Mucosa of rectum (tissue), 2 donors: Measurements from ENCODE around the gene CCDC77.

Source experiments
- H3K27ac ChIP-seq, 2 donors: one replicate each; pipeline ENCODE4 v1.7.0; 2013; ENCODE audit warnings: inconsistent platforms in 2 of 2, low read depth in 2 of 2, low read length in 2 of 2
- H3K27me3 ChIP-seq, 2 donors: one replicate each; pipeline ENCODE4 v1.7.0; 2013; ENCODE audit warnings: low read length in 2 of 2; ENCODE audit not compliant: control insufficient read depth in 2 of 2, insufficient read depth in 2 of 2
- H3K36me3 ChIP-seq, 2 donors: one replicate each; pipeline ENCODE4 v1.7.0; 2013; ENCODE audit warnings: low read length in 2 of 2; ENCODE audit not compliant: control insufficient read depth in 2 of 2, insufficient read depth in 2 of 2
- H3K4me1 ChIP-seq, 2 donors: one replicate each; pipeline ENCODE4 v1.7.0; 2013; ENCODE audit warnings: low read length in 2 of 2, mild to moderate bottlenecking in 1 of 2; ENCODE audit not compliant: control insufficient read depth in 2 of 2, insufficient read depth in 2 of 2
- H3K4me3 ChIP-seq, 2 donors: one replicate each; pipeline ENCODE4 v1.7.0; 2013; ENCODE audit warnings: low read length in 2 of 2
- H3K9ac ChIP-seq, 2 donors: one replicate each; pipeline ENCODE4 v1.7.0; 2013; ENCODE audit warnings: low read length in 2 of 2, low read depth in 1 of 2, mild to moderate bottlenecking in 1 of 2
- H3K9me3 ChIP-seq, 2 donors: one replicate each; pipeline ENCODE4 v1.7.0; 2013; ENCODE audit warnings: low read length in 2 of 2; ENCODE audit not compliant: control insufficient read depth in 2 of 2
- donor health status: healthy.
- donor health status: Normal muscosa, but diverticular disease.

The CCDC77 gene

GRCh38 chr12:475286-475685 lies 73.8 kb downstream of the CCDC77 start:
- Histone ChIP-seq H3K4me3 (no peak overlapping the region), H3K4me1 (no peaks in the 10 kb centered on the region), H3K27ac (no peak overlapping the region), H3K27me3 (no peaks in the 10 kb centered on the region), H3K36me3 (peaks cover 3 to 5% of the 10 kb centered on the region in 2 donors), H3K9ac (no peak overlapping the region), H3K9me3 (no peaks in the 10 kb centered on the region)

- peaks cover 3 to 5% of the 10 kb centered on the region in 2 donors for H3K36me3 ChIP-seq
- H3K9me3 ChIP-seq: no peaks in the 10 kb centered on the region
- no peaks in the 10 kb centered on the region for H3K27me3 ChIP-seq
- H3K4me1 ChIP-seq: no peaks in the 10 kb centered on the region
- H3K9ac ChIP-seq: no peak overlapping the region
- no peak overlapping the region for H3K4me3 ChIP-seq
- H3K27ac ChIP-seq: no peak overlapping the region
Observed at GRCh38 chr12:479161-479560, 77.7 kb downstream of the CCDC77 start.

- Histone ChIP-seq H3K27me3 (no peaks in the 10 kb centered on the region), H3K36me3 (peaks cover 3 to 4% of the 10 kb centered on the region in 2 donors), H3K4me3 (no peak overlapping the region), H3K4me1 (no peaks in the 10 kb centered on the region), H3K9ac (no peak overlapping the region), H3K9me3 (no peaks in the 10 kb centered on the region), H3K27ac (no peak overlapping the region)
Observed at GRCh38 chr12:480831-481816, 79.7 kb downstream of the CCDC77 start.

GRCh38 chr12:482061-482460 lies 80.6 kb downstream of the CCDC77 start:
- Histone ChIP-seq H3K4me1 (no peaks in the 10 kb centered on the region), H3K9me3 (no peaks in the 10 kb centered on the region), H3K27me3 (no peaks in the 10 kb centered on the region), H3K27ac (no peak overlapping the region), H3K4me3 (no peak overlapping the region), H3K9ac (no peak overlapping the region), H3K36me3 (peaks cover 0 to 3% of the 10 kb centered on the region in 2 donors)

- Histone ChIP-seq H3K36me3 (no peaks in the 10 kb centered on the region), H3K9ac (no peak overlapping the region), H3K9me3 (no peaks in the 10 kb centered on the region), H3K4me3 (no peak overlapping the region), H3K27me3 (no peaks in the 10 kb centered on the region), H3K4me1 (no peaks in the 10 kb centered on the region), H3K27ac (no peak overlapping the region)
Observed at GRCh38 chr12:484096-484495, 82.7 kb downstream of the CCDC77 start.

GRCh38 chr12:490260-490659 lies 88.8 kb downstream of the CCDC77 start:
- Histone ChIP-seq H3K27me3 (no peaks in the 10 kb centered on the region), H3K27ac (no peak overlapping the region), H3K9me3 (no peaks in the 10 kb centered on the region)

More at GRCh38 chr12:490260-490659, 88.8 kb downstream of the CCDC77 start:
- Histone ChIP-seq H3K4me1 (no peaks in the 10 kb centered on the region), H3K36me3 (no peaks in the 10 kb centered on the region), H3K4me3 (no peak overlapping the region), H3K9ac (no peak overlapping the region)
